GF-D8 (cell line): Measurements from ENCODE around the gene HRH4.

Source experiments
- DNase-seq: peaks from one replicate; lab custom pipeline; 2025; lab: John Stamatoyannopoulos, UW

The HRH4 gene

DNA sequence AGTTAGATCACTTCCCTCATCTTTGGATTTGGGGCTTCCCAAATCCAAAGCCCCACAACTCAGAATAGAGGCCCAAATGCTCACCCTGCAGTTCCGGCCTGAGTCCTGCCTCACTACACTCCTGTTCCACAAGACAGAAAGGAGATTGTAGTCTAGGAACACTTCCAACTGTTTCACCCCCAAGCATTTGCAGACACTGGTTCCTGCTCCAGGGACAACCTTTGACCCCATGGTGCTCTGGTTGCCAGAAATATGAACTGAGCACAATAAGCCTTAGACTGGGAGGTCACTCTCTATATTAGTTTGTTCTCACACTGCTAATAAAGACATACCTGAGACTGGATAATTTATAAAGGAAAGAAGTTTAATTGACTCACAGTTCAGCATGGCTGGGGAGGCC, 49.0 kb downstream of the HRH4 start:
- DNase-seq: no peak

DNA sequence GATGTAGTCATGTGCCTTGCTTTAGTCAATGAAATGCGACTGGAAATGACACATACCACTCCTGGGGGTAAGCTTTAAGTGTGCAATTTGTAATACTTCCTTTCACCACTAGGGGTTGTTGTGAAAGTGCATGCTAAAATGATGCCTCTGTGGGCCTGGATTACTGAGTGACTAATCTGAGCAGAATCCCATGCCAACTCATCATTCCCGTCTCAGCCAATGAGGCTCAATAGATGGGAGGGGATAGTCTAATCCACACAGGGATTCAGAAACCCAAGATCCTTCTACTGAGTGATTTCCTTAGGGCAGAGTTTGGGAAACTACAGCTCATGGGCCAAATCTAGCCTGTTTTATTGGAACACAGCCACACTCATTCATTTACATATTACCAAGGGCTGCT, 54.0 kb downstream of the HRH4 start:
- DNase-seq: no peak

DNA sequence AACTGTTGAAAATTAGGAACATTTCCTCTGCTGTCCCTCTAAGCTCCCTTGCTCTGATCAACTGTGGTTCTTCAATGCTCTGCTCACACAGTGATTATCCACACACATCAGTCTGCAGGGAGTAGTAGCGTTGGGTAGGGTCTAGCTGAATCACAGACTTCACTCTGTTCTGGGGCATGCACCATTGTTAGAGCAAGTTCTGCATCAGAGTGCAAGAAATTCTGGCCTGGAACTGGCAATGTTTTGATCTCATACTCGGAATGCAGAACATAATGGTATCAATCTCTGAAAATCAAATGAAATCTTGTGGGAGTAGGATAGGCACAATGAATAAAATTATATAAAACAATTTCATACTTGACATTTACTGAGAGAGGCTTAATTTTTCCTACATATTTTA, 55.3 kb downstream of the HRH4 start:
- DNase-seq: no peak

GRCh38 chr18:24516261-24516660, 55.8 kb downstream of the HRH4 start:
- DNase-seq: no peak

DNA sequence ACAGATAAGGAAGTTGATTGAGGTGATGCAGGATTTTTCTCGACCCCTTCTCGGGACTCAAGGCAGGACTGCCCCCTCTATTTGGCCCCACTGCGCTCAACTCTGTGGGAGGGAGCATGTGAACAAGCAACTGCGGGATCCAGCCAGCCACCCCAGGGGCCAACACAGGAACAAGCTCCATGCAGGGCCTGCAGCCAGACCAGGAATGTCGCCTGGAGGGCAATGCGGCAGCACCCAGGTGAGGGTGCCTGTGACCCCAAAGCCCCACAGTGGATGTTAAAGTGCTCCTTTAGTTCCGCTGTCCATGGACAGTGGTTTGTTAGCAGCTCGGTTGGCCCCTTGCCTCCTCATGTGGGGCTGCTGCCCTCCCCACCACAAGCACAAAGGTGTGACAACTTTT, 57.1 kb downstream of the HRH4 start:
- no peak for DNase-seq

DNA sequence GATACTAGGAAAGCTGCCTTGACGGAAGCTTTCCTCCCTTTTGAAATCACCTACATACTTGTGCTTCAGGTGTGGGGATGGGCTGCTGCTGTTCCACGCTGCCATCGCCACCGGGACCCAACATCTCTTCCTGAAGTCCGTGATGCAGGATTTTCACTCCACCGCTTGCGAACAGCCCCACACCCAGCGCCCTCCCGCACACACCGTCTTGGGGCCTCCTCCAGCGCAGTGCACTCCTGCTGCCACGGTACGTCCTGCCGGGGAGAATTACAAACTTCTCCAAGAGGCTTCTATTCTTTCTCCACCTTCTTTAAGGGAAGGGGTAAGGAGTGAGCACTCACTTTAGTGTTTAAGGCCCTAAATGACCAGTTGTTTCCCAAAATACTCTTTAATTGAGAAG, 58.2 kb downstream of the HRH4 start:
- DNase-seq: no peak
